UCSD-AML1 (cell line): Measurements from ENCODE around the gene BICD2.
A peak's percentile ranks its signal among the peaks of the same experiment; 100 is the strongest.
"Not testable (repeated sequence)": the region's sequence is repeated elsewhere in the genome, so short reads cannot be mapped to it uniquely, and the experiment has no call there.

Experiments used
- DNase-seq: peaks from one replicate; lab custom pipeline; 2025; ENCODE audit not compliant: unreplicated experiment; lab: John Stamatoyannopoulos, UW

The BICD2 gene

DNA sequence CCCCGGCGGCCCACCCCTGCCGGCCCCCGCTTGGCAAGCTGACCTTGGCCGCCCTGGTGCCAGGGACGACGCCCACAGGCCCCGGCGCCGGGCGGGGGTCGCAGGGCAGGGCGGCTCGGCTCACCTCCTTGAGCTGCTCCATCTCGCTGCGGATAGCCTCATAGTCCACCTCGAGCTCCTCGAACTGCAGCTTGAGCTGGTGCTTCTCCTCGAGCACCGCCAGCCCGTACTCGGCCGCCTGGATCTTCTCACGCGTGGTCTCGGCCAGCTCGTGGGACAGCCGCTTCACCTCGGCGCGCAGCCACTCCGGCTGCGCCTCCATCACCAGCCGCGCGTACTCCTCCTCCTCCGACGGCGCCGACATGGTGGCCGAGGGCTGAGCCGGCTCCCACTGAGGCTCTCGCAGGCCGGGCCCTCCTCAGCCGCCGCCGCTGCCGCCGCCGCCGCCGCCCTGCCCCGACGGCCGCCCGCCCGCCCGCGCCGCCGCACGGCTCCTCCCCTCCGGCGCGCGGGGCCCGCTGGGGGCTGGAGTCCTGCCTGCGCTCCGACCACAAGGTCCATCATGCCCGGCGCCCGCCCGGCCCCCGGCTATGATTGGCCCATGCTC, at the start of gene BICD2:
TSS of gene BICD2 (minus strand) at position 453 of the 607 bp plus-strand sequence. CDS start at position 364, 89 bp downstream.
- DNase-seq = no peak

DNA sequence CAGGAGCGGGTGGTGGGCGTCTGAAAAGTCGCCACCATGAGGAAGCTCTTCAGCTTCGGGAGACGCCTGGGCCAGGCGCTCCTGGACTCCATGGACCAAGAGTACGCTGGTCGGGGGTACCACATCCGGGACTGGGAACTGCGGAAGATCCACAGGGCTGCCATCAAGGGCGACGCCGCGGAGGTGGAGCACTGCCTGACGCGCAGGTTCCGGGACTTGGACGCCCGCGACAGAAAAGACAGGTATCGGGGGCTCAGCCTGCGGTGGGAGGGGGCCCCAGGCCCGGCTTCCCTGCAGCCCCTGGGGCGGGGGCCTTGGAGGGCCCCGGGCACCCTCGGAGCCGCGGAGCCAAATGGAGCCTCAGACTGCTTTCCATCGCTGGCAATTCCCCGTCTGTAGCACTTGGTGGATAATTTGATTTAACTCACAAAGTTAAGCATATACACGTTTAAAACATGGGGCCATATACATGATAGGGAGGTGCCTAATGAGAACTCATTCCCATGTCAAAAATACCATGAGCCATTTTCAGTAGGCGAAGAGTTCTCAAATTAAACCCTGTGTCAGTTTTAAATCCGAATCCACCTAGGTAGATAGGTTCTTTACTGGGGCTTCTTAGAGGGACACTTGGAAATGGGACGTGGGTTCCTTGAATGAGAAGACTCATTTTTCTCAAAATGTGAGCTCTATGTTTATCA, 45.1 kb upstream of the BICD2 start:
- not testable (repeated sequence) for DNase-seq

DNA sequence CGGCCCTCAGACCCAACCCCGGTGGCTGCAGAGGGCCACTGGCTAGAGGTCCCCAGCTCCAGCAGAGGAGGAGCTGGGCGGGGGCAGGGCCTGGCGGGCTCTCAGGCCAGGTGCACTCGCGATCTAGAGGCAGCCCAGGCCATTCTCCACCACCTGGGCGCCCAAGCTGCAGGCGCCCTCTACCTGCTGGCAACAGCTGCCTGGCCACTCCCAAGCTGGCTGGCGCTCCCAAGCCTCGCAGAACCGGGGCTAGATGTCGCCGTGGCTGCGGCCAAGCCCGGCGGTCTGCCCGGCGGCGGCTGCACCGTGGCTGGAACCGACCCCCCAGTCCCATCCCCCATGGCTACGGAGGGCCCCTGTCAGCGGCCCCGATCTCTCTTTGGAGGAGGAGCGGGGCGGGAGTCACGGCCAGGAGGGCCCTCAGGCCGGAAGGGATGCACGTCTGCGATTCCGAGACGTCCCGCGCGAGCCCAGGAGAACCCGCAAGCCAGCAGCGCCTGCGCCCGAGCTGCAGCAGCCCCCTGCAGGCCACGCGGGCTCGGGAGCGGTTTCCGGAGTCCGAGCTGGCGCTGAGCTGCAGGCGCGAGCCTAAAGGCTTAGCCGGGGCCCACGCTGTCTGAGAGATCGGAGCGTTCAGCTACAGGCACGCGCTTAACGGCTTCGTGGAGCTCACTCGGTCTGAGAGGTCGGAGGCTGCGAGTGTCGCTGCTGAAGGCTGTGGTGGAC, 44.3 kb upstream of the BICD2 start:
- DNase-seq = peak; percentile 37

DNA sequence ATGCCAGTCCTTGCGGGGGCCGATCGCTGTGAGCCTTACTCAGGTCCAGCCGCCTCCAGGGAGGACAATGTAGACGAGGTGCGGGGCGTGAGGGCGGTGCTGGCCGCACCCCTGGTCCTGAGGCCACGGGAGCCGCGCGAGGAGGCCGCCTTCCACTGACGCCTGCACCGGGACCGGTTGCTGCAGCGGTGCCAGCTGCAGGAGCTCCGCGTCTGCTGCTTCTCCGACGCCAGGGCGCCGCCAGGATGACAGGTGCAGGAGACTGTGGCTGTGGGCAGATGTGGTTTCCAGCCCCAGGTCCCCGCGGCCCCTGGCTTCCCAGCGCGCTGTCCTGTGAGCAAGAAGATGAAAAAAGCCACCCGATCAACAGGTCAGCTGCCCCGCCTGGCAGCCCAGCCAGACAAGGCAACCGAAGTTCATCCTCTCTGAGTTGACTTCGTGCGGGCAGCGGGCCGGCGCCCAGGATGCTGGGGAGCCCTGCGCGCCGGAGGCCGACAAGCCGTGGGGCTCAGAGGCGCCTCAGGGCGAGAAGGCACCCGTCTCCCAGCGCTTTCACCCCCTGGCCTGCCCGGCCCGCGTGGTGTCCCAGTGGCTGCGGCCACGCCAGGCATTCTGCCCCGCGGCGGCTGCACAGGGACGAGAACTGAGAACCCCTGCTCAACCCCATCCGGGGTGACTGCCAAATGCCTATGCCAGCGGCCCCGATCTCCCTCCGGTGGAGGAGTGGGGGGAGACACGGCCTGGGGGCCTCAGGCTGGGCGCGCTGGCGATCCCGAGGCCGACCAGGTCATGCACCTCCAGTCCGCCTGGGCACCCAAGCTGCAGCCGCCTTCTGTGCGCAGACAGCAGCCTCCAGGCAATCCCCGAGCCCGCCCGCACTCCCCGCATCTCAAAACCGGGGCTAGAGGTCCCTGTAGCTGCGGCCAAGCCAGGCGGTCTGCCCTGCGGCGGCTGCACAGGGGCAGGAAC, 43.4 kb upstream of the BICD2 start:
- no peak for DNase-seq

DNA sequence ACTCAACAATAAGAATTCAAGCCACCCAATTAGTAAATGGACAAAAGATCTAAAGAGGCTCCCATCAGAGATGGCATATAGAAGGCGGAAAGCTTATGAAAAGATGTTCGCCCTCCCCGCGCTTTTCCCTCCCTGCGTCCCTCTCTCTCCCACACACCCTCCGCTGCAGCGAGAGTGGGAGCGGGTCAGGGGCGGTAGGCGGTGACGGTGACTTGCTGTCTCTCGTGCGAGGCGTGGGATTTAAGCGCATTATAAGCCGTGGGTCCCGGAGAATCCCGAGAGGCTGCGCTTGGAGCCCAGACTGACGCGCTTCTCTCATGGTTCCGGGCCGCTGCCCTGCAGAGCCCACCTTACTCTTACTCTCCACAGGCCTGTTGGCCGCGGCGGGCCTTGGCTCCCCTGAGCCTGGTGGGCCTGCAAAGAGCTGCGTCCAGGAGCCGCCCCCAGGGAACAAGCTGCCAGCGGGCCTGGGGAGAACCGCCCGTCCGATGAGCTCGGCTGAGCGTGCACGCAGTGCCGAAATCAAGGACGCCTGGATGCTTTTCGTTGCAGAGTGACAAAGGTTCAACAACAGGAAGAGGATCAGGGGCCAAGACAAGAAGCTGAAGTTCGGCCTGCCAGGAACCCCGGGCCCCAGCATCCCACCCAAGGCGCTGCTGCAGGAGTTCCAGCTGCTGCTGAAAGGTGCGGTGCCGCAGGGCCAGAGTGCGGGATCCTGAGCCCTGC, 42.6 kb upstream of the BICD2 start:
- DNase-seq = no peak

DNA sequence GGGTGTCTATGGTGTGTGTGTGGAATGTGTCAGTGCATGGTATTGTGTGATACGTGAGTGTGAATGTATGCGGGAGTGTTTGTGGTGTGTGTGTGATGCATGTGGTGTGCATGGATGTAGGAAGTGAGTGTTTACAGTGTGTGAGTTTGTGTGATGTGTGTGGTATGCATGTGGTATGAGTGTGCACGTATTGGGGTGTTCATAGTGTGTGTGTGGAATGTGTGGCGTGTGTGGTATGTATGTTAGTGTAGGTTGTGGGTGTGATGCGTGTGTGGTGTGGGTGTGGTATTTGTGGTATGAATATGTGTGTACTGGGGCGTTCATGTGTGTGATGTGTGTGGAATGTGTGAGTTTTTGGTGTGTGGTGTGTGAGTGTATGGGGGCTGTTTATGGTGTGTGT, 40.1 kb upstream of the BICD2 start:
- no peak for DNase-seq

DNA sequence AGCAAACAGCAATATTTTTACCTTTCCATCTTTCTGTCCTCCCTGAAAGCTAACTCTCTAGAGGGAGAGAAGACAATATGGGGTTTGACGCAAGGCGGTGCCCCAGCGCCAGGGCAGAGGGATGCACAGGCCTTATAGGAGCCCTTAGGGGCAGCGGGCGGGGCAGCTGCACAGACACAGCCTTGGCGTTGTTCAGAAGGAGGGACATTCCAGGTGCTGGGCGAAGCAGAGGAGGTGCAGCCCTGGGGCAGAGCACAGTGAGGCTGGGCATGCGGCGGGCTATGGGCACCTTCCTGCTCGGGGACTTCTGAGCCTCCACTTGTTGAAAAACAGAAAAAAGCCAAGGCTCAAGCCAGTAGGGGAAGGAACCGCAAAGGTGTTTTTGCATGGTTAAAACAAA, 33.7 kb upstream of the BICD2 start:
- no peak for DNase-seq

DNA sequence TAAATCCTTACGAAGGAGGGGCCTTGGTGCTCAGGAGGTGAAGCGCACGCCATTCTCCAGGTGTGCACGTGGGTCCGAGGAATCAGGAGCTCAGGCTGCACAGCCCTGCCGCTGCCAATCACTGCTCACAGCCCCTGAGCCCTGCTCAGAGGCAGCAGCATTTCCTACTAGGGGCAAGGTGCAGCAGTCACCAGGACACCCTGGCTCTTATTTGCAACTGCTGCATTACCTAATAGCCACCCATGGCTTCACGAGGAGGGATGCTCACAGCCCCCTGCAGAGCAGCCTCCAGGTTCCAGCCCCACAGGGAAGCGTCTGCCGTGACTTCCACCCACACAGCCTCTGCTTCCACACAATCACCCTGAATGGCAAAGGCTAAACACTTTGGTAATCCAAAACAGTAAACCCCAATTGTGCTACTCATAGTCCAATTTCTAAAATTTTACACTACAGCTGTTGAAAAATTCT, 31.7 kb upstream of the BICD2 start:
- DNase-seq = not testable (repeated sequence)

DNA sequence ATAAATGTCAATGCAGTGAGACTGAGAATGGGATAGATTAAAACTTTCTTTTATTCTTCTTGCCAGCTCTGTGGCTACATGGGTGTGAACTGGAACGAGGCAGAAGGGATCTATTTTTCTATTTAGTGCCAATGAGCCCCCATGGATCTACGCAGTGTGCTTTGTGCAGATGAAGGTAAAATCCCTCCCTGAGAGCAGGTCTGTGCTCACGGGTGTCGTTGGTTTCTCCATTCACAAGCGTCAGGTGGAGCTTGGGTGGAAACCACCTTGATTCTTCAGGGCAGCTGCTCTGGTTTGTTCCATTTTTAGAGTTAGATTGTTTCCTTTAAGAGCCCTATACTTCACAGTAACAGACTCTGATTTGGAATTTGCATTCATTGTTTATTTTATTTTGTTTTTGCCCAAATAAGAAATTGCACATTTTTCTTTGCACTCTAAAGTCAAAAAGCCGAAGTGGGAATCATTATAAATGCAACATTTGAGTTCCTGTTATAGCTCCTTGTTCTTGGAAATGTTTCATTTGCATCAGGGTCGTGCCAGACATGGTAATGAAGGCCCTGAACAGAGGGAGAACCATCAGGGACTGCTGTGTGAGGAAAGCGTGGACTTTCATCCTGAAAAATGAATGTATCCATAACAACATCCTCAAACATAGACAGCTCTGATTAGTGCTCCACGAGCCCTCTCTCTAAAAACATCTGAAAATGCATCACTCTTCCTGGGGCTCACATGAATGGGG, 31.1 kb upstream of the BICD2 start:
- DNase-seq = no peak

DNA sequence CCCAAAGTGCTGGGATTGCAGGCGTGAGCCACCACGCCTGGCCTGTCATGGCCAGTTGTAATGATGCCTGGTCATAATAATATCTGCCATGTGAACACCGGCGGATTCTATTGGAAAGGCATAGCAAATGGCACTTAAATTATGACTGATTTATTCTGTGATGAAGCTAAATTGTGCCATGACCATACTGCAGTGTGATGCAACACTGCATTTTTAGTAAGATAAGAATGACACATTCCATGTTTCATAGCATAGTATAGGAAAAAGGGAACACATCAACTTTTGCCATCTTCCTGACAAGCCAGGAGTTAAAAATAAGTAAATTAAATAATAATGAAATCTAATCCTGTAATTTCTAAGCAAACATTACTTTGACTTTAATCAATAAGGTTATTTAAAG, 30.4 kb upstream of the BICD2 start:
- DNase-seq = no peak

DNA sequence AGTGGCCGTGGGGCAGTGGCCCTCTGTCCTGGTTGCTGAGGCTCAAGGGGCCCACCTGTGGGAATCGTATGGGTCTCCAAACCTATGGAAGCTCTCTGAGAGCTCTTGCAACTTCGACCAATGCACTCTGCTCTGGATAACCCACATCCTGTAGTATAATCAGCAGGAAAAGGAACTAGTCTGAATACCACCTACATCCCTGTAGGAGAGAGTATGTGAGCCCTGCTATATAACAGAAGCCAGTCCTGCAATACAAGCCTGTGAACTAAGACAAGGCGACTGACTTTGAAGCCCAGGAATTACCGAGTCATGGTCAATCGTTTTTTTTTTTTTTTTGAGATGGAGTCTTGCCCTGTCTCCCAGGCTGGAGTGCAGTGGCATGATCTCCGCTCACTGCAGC, 29.8 kb upstream of the BICD2 start:
- DNase-seq = peak; percentile 31

DNA sequence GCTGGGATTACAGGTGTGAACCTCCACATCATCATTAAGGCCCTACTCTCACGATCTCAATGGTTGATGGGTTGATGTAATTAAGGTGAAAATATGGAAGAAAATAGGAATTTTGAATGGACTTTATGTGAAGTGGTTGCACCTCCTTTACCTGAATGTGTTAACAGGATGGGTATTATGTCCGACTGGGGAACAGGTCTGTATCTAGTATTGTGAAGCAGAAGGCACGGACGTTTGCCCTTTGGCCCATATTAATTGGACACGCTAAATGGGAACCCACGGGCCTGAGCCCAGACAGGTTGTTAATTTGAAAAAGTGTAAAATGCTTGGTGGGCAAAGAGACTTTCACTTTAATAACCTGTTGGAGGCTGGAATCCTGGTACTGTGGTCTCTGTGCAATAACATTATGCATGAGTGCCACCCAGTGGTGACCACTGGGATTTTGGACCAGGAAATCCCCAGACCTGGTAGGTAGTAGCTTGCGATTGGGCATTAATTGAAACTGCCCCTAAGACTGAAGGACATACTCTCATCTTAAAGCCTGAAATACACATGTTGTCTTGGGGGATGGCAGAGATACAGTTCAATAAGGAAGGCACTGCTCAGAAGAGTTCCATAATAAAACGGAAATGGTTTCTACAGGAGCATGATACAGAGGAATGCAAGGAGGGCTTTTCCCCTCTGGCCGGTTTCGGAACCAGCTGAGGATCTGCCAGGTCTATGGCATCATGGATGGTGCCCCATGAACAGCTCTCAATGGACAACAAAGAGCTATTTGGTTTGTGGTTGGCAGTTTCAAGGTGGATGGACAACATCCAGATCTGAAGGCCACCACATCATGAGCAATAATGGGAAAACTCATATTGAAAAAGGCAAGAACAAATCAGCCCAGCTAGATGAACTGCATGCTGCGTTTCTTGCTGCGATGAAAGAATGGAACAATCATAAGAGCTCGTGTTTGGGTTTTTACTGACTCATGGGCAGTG, 26.2 kb upstream of the BICD2 start:
- DNase-seq = peak; percentile 77

DNA sequence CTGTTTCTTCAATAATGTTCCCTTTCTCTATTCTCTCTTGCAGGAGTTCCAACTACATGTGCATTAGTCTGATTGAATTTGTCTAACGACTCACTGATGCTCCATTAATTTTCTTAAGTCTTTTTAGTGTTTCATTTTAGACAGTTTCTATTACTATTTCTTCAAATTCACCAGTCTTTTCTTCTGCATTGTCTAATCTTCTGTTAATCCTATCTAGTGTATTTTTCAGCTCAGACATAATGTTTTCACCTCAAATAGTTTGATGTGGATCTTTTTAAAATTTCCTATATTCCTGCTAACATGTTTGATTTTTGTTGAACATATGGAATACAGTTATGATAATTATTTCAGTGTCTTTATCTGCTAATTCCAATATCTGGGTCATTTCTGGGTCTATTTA, 21.7 kb upstream of the BICD2 start:
- DNase-seq = no peak

DNA sequence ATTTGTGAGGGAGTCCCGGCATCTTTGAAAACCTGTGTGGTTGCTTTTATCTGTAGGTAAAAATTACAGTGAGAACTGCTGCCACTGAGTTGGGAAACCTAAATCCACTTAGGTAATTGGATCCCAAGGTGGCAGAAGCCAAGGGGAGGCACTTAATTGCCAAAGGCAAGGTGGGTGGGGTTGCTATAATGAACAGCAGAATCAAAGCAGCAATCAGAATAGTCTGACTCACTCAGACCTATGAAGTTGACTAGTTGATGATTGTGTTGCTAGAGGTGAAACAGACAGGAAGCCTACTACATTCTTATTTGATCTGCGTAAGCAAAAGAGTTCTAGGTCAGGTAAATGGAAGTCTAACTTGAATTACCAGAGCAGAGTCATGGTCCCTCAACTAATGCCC, 17.3 kb upstream of the BICD2 start:
- DNase-seq = no peak

DNA sequence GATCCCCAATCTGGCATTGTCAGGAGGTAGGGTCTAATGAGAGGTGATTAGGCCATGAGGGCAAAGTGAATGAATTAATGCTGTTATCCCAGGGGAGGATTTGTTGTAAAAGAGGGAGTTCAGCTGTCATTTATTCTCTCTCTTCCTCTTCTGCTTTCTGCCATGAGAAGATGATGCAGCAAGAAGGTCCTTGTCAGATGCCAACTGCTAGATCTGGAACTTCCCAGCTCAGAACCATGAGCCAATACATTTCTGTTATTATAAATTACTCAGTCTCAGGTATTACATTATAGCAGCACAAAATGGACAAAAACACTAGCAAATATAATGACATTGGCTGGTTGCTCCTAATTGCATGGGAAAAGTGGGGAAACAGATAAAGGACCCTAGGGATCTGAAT, 15.6 kb upstream of the BICD2 start:
- no peak for DNase-seq

DNA sequence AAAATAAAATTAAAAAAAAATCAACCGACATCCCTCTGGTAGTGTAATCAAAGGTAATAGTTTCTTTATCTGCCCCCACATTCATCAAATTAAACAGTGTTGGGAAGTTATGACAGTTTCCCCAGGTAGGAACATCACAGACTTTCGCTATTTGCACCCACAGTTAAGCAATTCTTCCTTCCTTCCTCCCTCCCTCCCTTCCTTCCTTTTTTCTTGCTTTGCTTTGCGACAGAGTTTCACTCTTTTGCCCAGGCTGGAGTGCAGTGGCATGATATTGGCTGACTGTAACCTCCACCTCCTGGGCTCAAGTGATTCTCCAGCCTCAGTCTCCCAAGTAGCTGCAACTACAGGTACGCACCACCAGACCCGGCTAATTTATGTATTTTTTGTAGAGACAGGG, 10.8 kb upstream of the BICD2 start:
- DNase-seq = no peak

DNA sequence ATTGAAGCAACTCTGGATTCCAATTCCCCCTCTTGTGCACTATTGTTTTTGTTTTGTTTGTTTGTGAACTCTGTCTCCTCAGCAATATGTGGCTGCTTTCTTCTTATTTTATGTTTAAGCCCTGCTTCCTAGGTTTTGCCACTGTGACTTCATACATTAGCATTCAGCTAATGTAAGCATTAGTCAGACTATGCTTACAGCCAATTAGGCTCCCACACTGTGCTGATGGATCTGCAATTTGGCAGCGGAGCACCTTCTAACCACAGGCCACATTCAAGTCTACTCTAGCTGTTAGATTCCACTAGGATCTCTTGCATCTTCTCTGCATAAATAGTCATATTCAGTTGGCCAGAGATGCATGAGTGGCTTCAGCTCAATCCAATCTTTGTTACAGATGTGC, 9.6 kb upstream of the BICD2 start:
- DNase-seq = no peak

DNA sequence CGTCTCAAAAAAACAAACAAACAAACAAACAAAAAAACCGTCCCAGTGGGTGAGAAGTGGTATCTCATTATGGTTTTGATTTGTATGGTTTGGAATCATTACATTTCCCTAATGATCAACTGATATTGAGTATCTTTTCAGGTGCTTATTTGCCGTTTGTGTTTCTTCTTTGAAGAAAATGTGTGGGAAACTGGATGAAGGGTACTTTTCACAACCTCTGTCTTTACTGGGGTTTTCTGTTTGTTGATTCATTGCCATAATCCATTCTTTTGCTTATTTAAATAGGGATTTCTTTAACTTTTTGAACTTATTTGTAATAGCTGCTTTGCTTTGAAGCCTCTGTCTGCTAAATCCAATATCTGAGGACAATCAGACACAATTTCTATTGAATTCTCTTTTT, 9.2 kb upstream of the BICD2 start:
- no peak for DNase-seq

DNA sequence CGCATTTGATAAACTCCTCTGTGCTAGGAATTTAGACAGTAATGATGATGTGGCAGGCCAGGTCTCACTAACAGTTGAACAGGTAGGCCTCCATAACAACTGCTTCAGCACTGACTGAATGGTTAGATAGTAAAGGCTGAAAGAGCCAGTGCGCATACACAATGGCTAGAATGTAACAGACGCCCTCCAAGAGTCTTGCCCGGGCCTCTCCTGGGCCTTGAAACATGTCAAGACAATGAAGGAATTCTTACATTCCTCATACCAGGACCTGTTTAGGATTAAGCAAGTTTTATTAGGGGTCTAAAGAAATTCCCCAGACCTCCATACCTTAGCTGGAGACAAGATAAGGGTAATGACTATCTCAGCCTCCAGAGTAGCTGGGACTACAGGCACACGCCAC, 6.7 kb upstream of the BICD2 start:
- no peak for DNase-seq
